GM19438 (cell line): ENCODE data around the gene RNF25.
"Not testable (repeated sequence)": the region's sequence is repeated elsewhere in the genome, so short reads cannot be mapped to it uniquely, and the experiment has no call there.

Experiments used
- ATAC-seq: cut with Tn5 transposase; IDR thresholded peaks from one replicate; pipeline ENCODE4 v1.9.1; 2021; ENCODE audit warnings: low read depth; ENCODE audit not compliant: unreplicated experiment

RNF25 gene

GRCh38 chr2:218671654-218672566 lies at the start of gene RNF25, which contains the start of gene STK36:
Gene RNF25, minus strand, starts transcription at chr2:218672002. Its CDS starts 32 bp downstream, at chr2:218671970.
Gene STK36, plus strand, starts transcription at chr2:218672086. Its CDS starts 744 bp downstream, at chr2:218672830.
- ATAC-seq = peak; percentile 98

GRCh38 chr2:218721488-218721887 lies 49.7 kb upstream of the RNF25 start:
- no peak for ATAC-seq

- no peak for ATAC-seq
Observed at GRCh38 chr2:218720048-218721041, 48.5 kb upstream of the RNF25 start.

GRCh38 chr2:218719457-218719856 lies 47.7 kb upstream of the RNF25 start:
- no peak for ATAC-seq

- no peak for ATAC-seq
Observed at GRCh38 chr2:218718058-218718457, 46.3 kb upstream of the RNF25 start.

GRCh38 chr2:218717262-218717661 lies 45.5 kb upstream of the RNF25 start:
- no peak for ATAC-seq

- ATAC-seq = no peak
Observed at GRCh38 chr2:218716070-218716469, 44.3 kb upstream of the RNF25 start.

- ATAC-seq = no peak
Observed at GRCh38 chr2:218713922-218714321, 42.1 kb upstream of the RNF25 start.

GRCh38 chr2:218711550-218711929 lies 39.7 kb upstream of the RNF25 start:
- ATAC-seq = no peak

- ATAC-seq = peak; percentile 85
Observed at GRCh38 chr2:218710687-218711549, 39.1 kb upstream of the RNF25 start, which contains the start of gene TTLL4. Gene TTLL4, plus strand, starts transcription at chr2:218710835. Its CDS starts 26,842 bp downstream, at chr2:218737677.

- no peak for ATAC-seq
Observed at GRCh38 chr2:218710334-218710686, 38.5 kb upstream of the RNF25 start.

- no peak for ATAC-seq
Observed at GRCh38 chr2:218709908-218710307, 38.1 kb upstream of the RNF25 start.

- ATAC-seq = peak; percentile 30
Observed at GRCh38 chr2:218708086-218708485, 36.3 kb upstream of the RNF25 start.

- no peak for ATAC-seq
Observed at GRCh38 chr2:218703341-218703740, 31.5 kb upstream of the RNF25 start.

GRCh38 chr2:218701806-218702205 lies 30.0 kb upstream of the RNF25 start:
- no peak for ATAC-seq

- no peak for ATAC-seq
Observed at GRCh38 chr2:218698885-218699284, 27.1 kb upstream of the RNF25 start.

- ATAC-seq = no peak
Observed at GRCh38 chr2:218694405-218695145, 22.8 kb upstream of the RNF25 start.

GRCh38 chr2:218691234-218691633 lies 19.4 kb upstream of the RNF25 start:
- ATAC-seq = no peak

- ATAC-seq = not testable (repeated sequence)
Observed at GRCh38 chr2:218687400-218688060, 15.7 kb upstream of the RNF25 start.
